WTC11 (cell line): ENCODE data around the gene GOT2. TPM values are rescaled to one million over a fixed set of nuclear protein-coding genes. Genes with fewer than 3 reads are reported as not detected.

Experiments used
- ATF1 ChIP-seq: sonication (generic); formaldehyde crosslinking; IDR thresholded peaks from 2 replicates; pipeline ENCODE4 v1.8.1; 2023; ENCODE audit warnings: mild to moderate bottlenecking, moderate library complexity, missing genetic modification reagents
- CBFB ChIP-seq: sonication (generic); formaldehyde crosslinking; IDR thresholded peaks from 2 replicates; pipeline ENCODE4 v1.8.1; 2022; ENCODE audit warnings: mild to moderate bottlenecking, low read depth, missing genetic modification reagents
- CREB1 ChIP-seq: sonication (generic); formaldehyde crosslinking; IDR thresholded peaks from 2 replicates; pipeline ENCODE4 v1.8.0; 2023; ENCODE audit warnings: mild to moderate bottlenecking, missing genetic modification reagents
- ESRRA ChIP-seq: sonication (generic); formaldehyde crosslinking; IDR thresholded peaks from 2 replicates; pipeline ENCODE4 v1.8.1; 2022; ENCODE audit warnings: mild to moderate bottlenecking, missing genetic modification reagents, borderline replicate concordance
- FOXK1 ChIP-seq: sonication (generic); formaldehyde crosslinking; IDR thresholded peaks from 2 replicates; pipeline ENCODE4 v1.8.0; 2022; ENCODE audit warnings: mild to moderate bottlenecking, moderate library complexity, missing genetic modification reagents
- GRHL2 ChIP-seq: fragments of 250-450 bp; sonication (Bioruptor Pico); IDR thresholded peaks from 2 replicates; pipeline ENCODE4 v1.8.0; 2022; ENCODE audit warnings: mild to moderate bottlenecking, moderate library complexity; ENCODE audit not compliant: insufficient replicate concordance, severe bottlenecking
- NFATC4 ChIP-seq: fragments of 250-450 bp; sonication (Bioruptor Pico); IDR thresholded peaks from 2 replicates; pipeline ENCODE4 v1.9.0; 2021; ENCODE audit warnings: mild to moderate bottlenecking
- NFE2L1 ChIP-seq: sonication (generic); formaldehyde crosslinking; IDR thresholded peaks from 2 replicates; pipeline ENCODE4 v1.8.1; 2023; ENCODE audit warnings: missing genetic modification reagents
- NFYB ChIP-seq: sonication (generic); formaldehyde crosslinking; conservative IDR thresholded peaks from 2 replicates; pipeline ENCODE4 v1.8.0; 2022; ENCODE audit warnings: low read depth, missing genetic modification reagents
- SMAD3 ChIP-seq: sonication (generic); formaldehyde crosslinking; IDR thresholded peaks from 2 replicates; pipeline ENCODE4 v1.8.0; 2022; ENCODE audit warnings: missing genetic modification reagents, mild to moderate bottlenecking, borderline replicate concordance
- SP1 ChIP-seq: sonication (generic); formaldehyde crosslinking; conservative IDR thresholded peaks from 2 replicates; pipeline ENCODE4 v1.8.1; 2022; ENCODE audit warnings: missing genetic modification reagents
- TP53 ChIP-seq: sonication (generic); formaldehyde crosslinking; IDR thresholded peaks from 2 replicates; pipeline ENCODE4 v1.8.1; 2023; ENCODE audit warnings: mild to moderate bottlenecking, missing genetic modification reagents
- ZBTB21 ChIP-seq: sonication (generic); formaldehyde crosslinking; IDR thresholded peaks from 2 replicates; pipeline ENCODE4 v1.8.1; 2023; ENCODE audit warnings: mild to moderate bottlenecking, missing genetic modification reagents, borderline replicate concordance
- ZNF121 ChIP-seq: sonication (generic); formaldehyde crosslinking; IDR thresholded peaks from 2 replicates; pipeline ENCODE4 v1.8.0; 2023; ENCODE audit warnings: missing genetic modification reagents
- ZNF138 ChIP-seq: sonication (generic); formaldehyde crosslinking; conservative IDR thresholded peaks from 2 replicates; pipeline ENCODE4 v1.8.1; 2022; ENCODE audit warnings: mild to moderate bottlenecking, moderate library complexity, missing genetic modification reagents
- ZNF219 ChIP-seq: sonication (generic); formaldehyde crosslinking; IDR thresholded peaks from 2 replicates; pipeline ENCODE4 v1.8.0; 2023; ENCODE audit warnings: missing genetic modification reagents, mild to moderate bottlenecking, borderline replicate concordance
- ZNF423 ChIP-seq: fragments of 250-450 bp; sonication (Bioruptor Pico); IDR thresholded peaks from 2 replicates; pipeline ENCODE4 v2.1.2; 2022; ENCODE audit warnings: mild to moderate bottlenecking, moderate library complexity
- total RNA-seq: library from RNA; stranded (reverse); gene quantifications from 3 replicates; pipeline ENCODE4 v1.2.3, GENCODE V29; 2021
- TF ChIP-seq, protein P1 (sequence below): fragments of 250-450 bp; sonication (Bioruptor Pico); IDR thresholded peaks from 2 replicates; pipeline ENCODE4 v1.9.0; 2021; ENCODE audit warnings: mild to moderate bottlenecking
- TF ChIP-seq, protein P2 (sequence below): sonication (generic); formaldehyde crosslinking; IDR thresholded peaks from 2 replicates; pipeline ENCODE4 v1.8.0; 2022; ENCODE audit warnings: mild to moderate bottlenecking, missing genetic modification reagents
- TF ChIP-seq, protein P3 (sequence below): sonication (generic); formaldehyde crosslinking; IDR thresholded peaks from 2 replicates; pipeline ENCODE4 v1.8.0; 2023; ENCODE audit warnings: mild to moderate bottlenecking, missing genetic modification reagents
- TF ChIP-seq, protein P4 (sequence below): sonication (generic); formaldehyde crosslinking; IDR thresholded peaks from 2 replicates; pipeline ENCODE4 v1.8.1; 2023; ENCODE audit warnings: mild to moderate bottlenecking, missing genetic modification reagents
- TF ChIP-seq, protein P5 (sequence below): sonication (generic); formaldehyde crosslinking; IDR thresholded peaks from 2 replicates; pipeline ENCODE4 v1.8.0; 2022; ENCODE audit warnings: mild to moderate bottlenecking, missing genetic modification reagents
- TF ChIP-seq, protein P6 (sequence below): sonication (generic); formaldehyde crosslinking; IDR thresholded peaks from 2 replicates; pipeline ENCODE4 v1.8.1; 2022; ENCODE audit warnings: missing genetic modification reagents, borderline replicate concordance
- TF ChIP-seq, protein P7 (sequence below): fragments of 250-450 bp; sonication (Bioruptor Pico); conservative IDR thresholded peaks from 2 replicates; pipeline ENCODE4 v1.9.0; 2021; ENCODE audit warnings: mild to moderate bottlenecking

GOT2 gene
- total RNA-seq, 1 experiment from 2014 or later = 192 TPM

DNA sequence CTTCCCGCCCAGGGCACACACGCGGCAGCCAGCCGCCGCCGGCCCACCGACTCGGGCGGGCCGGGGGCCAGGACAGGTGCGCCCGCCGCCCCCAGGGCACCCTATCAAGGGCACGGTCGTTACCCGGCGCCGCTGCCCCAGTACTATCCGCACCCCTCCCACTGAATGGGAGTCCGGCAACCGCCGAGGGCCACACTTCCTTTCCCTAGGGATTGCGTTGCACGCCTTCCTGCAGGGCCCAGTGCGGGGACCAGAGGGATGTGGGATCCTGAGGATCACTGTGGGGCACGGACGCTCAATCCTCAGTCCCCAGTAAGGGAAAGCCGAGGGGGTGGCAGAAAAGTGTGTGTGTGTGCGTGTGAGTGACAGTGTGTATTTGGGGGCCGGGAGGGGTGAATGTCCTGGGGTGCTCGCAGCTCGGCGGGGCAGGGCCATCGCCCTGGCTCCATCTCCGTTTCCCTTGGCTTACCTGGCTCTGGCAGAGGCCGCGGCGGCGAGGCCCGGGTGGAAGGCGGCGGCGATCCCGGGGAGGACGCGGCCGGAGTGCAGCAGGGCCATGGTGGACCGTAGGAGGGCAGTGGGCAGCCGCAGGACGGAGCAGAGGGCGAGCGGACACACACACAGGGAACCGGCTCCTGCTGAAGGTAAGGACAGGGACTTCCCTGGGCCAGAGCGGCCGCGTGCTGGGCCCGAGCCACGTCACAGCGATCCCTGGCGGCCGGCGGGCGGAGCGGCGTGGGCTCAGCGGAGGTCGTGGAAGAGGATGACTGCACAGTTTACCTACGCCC lies at the start of gene GOT2 (continued):
- TF ChIP-seq, protein P1, sequence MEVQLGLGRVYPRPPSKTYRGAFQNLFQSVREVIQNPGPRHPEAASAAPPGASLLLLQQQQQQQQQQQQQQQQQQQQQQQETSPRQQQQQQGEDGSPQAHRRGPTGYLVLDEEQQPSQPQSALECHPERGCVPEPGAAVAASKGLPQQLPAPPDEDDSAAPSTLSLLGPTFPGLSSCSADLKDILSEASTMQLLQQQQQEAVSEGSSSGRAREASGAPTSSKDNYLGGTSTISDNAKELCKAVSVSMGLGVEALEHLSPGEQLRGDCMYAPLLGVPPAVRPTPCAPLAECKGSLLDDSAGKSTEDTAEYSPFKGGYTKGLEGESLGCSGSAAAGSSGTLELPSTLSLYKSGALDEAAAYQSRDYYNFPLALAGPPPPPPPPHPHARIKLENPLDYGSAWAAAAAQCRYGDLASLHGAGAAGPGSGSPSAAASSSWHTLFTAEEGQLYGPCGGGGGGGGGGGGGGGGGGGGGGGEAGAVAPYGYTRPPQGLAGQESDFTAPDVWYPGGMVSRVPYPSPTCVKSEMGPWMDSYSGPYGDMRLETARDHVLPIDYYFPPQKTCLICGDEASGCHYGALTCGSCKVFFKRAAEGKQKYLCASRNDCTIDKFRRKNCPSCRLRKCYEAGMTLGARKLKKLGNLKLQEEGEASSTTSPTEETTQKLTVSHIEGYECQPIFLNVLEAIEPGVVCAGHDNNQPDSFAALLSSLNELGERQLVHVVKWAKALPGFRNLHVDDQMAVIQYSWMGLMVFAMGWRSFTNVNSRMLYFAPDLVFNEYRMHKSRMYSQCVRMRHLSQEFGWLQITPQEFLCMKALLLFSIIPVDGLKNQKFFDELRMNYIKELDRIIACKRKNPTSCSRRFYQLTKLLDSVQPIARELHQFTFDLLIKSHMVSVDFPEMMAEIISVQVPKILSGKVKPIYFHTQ = no peak
- TF ChIP-seq, protein P2, sequence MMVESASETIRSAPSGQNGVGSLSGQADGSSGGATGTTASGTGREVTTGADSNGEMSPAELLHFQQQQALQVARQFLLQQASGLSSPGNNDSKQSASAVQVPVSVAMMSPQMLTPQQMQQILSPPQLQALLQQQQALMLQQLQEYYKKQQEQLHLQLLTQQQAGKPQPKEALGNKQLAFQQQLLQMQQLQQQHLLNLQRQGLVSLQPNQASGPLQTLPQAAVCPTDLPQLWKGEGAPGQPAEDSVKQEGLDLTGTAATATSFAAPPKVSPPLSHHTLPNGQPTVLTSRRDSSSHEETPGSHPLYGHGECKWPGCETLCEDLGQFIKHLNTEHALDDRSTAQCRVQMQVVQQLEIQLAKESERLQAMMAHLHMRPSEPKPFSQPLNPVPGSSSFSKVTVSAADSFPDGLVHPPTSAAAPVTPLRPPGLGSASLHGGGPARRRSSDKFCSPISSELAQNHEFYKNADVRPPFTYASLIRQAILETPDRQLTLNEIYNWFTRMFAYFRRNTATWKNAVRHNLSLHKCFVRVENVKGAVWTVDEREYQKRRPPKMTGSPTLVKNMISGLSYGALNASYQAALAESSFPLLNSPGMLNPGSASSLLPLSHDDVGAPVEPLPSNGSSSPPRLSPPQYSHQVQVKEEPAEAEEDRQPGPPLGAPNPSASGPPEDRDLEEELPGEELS (CRISPR knock-in tag) = peak; percentile 74; the same call in 1 of the 2 replicates
- TF ChIP-seq ZNF219 (no peak; the same call in 1 of the 2 replicates), SMAD3 (CRISPR knock-in tag) (peak; percentile 25; the same call in 1 of the 2 replicates), NFE2L1 (CRISPR knock-in tag) (peak; percentile 33; the same call in 1 of the 2 replicates), CBFB (no peak; the same call in 1 of the 2 replicates), ZNF121 (no peak), ATF1 (CRISPR knock-in tag) (peak; percentile 74; the same call in 1 of the 2 replicates), FOXK1 (CRISPR knock-in tag) (peak; percentile 64), ZNF423 (no peak), ESRRA (CRISPR knock-in tag) (peak; percentile 62; the same call in 1 of the 2 replicates), ZBTB21 (CRISPR knock-in tag) (peak; percentile 21; the same call in 1 of the 2 replicates), TP53 (CRISPR knock-in tag) (peak; percentile 92), GRHL2 (CRISPR knock-in tag) (no peak), CREB1 (CRISPR knock-in tag) (no peak; the same call in none of the 2 replicates), NFATC4 (CRISPR knock-in tag) (no peak), NFYB (no peak), SP1 (CRISPR knock-in tag) (peak; percentile 77), ZNF138 (CRISPR knock-in tag) (no peak)
- TF ChIP-seq, protein P3, sequence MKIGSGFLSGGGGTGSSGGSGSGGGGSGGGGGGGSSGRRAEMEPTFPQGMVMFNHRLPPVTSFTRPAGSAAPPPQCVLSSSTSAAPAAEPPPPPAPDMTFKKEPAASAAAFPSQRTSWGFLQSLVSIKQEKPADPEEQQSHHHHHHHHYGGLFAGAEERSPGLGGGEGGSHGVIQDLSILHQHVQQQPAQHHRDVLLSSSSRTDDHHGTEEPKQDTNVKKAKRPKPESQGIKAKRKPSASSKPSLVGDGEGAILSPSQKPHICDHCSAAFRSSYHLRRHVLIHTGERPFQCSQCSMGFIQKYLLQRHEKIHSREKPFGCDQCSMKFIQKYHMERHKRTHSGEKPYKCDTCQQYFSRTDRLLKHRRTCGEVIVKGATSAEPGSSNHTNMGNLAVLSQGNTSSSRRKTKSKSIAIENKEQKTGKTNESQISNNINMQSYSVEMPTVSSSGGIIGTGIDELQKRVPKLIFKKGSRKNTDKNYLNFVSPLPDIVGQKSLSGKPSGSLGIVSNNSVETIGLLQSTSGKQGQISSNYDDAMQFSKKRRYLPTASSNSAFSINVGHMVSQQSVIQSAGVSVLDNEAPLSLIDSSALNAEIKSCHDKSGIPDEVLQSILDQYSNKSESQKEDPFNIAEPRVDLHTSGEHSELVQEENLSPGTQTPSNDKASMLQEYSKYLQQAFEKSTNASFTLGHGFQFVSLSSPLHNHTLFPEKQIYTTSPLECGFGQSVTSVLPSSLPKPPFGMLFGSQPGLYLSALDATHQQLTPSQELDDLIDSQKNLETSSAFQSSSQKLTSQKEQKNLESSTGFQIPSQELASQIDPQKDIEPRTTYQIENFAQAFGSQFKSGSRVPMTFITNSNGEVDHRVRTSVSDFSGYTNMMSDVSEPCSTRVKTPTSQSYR (CRISPR knock-in tag) = peak; percentile 75
- TF ChIP-seq, protein P4, sequence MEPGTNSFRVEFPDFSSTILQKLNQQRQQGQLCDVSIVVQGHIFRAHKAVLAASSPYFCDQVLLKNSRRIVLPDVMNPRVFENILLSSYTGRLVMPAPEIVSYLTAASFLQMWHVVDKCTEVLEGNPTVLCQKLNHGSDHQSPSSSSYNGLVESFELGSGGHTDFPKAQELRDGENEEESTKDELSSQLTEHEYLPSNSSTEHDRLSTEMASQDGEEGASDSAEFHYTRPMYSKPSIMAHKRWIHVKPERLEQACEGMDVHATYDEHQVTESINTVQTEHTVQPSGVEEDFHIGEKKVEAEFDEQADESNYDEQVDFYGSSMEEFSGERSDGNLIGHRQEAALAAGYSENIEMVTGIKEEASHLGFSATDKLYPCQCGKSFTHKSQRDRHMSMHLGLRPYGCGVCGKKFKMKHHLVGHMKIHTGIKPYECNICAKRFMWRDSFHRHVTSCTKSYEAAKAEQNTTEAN (CRISPR knock-in tag) = peak; percentile 7; the same call in 1 of the 2 replicates
- TF ChIP-seq, protein P5, sequence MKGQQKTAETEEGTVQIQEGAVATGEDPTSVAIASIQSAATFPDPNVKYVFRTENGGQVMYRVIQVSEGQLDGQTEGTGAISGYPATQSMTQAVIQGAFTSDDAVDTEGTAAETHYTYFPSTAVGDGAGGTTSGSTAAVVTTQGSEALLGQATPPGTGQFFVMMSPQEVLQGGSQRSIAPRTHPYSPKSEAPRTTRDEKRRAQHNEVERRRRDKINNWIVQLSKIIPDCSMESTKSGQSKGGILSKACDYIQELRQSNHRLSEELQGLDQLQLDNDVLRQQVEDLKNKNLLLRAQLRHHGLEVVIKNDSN (CRISPR knock-in tag) = peak; percentile 34; the same call in 1 of the 2 replicates
- TF ChIP-seq, protein P6, sequence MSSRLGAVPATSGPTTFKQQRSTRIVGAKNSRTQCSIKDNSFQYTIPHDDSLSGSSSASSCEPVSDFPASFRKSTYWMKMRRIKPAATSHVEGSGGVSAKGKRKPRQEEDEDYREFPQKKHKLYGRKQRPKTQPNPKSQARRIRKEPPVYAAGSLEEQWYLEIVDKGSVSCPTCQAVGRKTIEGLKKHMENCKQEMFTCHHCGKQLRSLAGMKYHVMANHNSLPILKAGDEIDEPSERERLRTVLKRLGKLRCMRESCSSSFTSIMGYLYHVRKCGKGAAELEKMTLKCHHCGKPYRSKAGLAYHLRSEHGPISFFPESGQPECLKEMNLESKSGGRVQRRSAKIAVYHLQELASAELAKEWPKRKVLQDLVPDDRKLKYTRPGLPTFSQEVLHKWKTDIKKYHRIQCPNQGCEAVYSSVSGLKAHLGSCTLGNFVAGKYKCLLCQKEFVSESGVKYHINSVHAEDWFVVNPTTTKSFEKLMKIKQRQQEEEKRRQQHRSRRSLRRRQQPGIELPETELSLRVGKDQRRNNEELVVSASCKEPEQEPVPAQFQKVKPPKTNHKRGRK (CRISPR knock-in tag) = no peak
- TF ChIP-seq, protein P7, sequence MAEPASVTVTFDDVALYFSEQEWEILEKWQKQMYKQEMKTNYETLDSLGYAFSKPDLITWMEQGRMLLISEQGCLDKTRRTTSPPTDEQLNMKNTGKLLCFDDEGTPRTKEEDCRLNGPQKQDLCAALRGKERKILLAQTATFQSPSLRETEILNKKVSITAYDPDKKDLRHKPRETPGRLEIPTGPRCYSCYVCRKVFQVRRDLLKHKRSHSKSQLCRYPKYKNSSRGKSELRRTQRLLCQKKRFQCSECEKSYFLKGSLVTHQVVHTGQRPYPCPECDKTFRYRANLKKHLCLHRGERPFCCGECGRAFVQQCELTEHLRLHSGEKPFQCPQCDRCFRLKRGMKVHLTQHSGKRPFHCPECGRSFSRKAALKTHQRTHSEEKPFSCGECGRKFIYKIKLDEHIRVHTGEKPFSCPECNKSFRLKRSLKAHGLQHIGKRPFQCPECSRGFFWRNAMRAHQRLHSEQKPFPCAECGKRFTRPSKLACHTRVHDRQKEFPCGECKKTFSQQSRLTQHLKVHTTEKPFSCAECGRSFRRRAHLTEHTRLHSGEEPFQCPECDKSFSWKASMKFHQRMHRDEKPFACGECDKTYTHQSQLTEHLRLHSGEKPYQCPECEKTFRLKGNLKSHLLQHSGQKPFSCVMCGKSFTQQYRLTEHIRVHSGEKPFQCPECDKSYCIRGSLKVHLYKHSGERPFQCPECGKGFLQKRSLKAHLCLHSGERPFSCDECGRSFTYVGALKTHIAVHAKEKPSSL (CRISPR knock-in tag) = no peak
